CD4-positive, alpha-beta T cell treated with Interleukin-2 at 100 ng/mL for 4 hours (primary cell): ENCODE measurements around the gene UNC13A.
"Not testable (repeated sequence)": the region's sequence is repeated elsewhere in the genome, so short reads cannot be mapped to it uniquely, and the experiment has no call there.

ENCODE experiments used
- DNase-seq: peaks from one replicate; pipeline ENCODE4 v3.0.0-alpha.2; 2020; ENCODE audit warnings: low spot score

The UNC13A gene

DNA sequence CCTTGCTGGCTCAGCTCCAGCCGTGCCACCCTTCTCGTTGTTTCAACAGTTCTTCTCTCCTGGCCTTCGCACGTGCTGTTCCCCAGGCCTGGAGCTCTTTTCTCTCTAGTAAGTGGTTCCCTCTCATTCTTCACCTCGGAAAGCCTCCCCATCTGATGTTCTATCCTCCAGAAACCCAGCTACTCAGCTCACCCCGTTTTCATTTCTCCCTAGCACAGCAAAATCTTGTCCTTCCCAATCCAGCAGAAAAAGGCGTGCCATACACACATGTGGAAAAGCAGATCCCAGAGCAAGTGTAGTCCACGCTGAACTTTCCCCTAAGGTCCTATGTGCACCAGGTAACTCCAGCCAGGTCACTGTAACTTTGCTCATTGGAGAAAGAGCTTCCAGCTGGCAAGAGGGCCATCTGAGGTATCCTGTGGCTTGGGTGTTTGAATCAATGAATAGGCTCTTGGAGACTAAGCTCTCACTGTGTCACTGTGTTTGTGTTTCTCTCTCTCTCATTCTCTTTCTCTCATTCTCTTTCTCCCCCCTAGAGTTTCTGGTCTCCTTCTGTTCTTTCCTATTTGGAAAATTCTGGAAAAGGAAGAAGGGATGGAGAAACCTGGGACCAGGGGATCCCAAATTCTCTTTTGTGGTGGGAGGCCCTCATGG lies 83.7 kb downstream of the UNC13A start:
- DNase-seq, result no peak

DNA sequence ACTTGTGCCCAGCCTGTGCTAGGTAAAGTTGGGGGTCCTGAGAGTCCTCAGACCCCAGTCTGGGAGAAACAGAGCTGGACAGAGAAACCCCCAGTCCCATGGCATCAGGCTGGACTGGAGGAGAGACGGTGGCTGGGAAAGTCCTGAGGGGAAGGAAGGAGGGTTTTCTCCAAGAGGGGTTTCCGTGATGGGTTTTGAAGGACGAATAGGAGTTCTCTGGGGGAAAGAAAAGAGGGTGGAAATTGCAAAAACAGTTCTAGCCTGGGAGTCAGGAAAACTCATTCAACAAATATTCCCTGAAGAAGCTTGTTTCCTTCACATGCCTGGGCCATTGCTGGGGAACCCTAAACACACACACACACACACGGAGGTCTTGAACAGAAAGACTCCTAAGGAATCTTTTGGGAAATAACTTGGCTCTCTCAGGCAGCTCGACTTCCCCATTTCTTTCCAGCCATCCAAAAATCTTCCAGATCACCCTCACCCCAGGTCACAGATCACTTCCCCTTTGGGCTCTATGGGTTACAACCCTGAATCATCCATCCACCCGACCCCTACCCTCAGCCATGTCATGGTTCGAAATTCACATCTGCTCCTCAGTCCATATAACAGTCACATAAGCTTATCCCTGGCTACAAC lies 85.2 kb downstream of the UNC13A start:
- no peak for DNase-seq

- DNase-seq, result no peak
Measured at GRCh38 chr19:17602217-17602616, 85.9 kb downstream of the UNC13A start.

DNA sequence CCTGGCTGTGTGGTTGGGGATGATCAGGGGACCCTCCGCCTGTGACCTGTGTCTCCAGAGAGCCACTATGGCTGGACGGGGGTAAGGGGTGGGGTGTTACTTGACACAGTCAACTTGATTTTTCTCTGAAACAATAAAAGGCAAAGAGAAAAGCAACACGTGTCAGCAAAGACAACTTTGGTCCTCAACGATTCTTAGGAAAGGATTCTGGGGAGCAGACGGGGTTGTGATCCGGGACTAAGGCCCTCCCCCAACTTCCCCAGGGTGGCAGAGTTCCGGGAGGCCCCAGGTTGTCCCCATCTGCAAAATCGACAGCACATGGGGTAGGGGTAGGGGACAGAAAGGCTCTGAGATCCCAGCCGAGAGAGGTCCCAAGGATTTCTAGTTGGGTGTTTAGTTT lies 86.5 kb downstream of the UNC13A start:
- no peak for DNase-seq

DNA sequence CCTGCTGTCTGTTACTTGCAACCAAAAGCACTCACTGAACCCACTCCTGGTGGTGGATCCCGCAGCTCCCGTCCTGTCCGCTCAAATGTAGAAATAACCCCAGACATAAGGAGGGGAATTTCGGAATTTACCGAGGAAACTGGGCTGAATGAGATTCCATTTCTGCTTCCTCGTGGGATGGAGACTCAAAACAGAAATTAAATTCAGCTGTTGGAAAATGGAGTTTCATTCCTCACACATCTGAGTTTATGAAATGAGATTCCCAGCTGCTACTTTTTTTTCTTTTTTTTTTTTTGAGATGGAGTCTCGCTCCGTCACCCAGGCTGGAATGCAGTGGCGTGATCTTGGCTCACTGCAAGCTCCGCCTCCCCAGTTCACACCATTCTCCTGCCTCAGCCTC lies 88.4 kb downstream of the UNC13A start:
- no peak for DNase-seq

DNA sequence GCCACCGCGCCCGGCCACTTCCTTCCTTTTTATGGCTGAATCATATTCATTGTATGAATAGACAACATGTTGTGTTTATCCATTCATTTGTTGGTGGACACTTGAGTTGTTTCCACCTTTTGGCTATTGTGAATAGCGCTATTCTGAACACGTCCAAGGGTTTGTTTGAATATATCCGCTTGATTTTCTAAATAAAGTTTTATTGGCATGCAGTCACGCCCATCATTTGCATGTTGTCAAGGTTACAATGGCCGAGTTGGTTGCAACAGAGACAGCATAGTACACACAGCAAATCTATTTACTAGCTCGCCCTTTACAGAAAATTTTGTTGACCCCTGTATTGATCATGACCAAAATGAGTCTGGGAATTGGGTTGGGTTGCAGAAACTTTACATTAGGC lies 89.2 kb downstream of the UNC13A start:
- DNase-seq, result no peak

GRCh38 chr19:17598063-17598462 lies 90.1 kb downstream of the UNC13A start:
- DNase-seq, result not testable (repeated sequence)

DNA sequence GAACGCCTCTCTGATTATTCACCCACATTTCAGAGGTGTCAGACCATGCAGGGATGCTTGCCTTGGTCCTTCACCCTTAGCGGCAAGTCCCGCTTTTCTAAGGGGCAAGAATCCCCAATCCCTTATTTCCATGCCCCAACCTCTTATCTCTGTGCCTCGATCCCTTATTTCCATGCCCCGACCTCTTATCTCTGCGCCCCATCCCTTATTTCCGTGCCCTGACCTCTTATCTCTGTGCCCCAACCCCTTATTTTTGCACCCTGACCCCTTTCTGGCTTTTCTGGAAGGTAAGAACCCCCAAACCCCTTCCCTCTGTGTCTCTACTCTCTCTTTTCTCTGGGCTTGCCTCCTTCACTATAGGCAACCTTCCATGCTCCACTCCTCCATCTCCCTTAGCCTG lies 93.9 kb downstream of the UNC13A start:
- not testable (repeated sequence) for DNase-seq

DNA sequence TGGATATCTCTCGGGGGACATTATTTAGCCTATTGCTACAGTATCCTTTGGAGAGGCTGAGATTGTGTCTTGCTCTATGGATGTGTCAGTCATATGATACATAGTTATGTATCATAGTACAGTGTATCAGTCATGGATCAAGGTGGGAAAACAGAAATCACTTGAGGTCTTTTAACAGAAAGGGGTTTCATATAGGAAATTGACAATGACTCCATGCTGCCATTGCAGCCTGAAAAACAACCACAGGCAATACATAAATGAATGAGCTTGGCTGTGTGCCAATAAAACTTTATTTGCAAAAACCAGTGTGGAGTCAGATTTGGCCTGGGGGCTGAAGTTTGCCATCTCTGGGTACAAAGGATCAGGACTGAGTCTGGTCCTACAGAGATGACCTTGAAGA lies 97.3 kb downstream of the UNC13A start:
- no peak for DNase-seq

DNA sequence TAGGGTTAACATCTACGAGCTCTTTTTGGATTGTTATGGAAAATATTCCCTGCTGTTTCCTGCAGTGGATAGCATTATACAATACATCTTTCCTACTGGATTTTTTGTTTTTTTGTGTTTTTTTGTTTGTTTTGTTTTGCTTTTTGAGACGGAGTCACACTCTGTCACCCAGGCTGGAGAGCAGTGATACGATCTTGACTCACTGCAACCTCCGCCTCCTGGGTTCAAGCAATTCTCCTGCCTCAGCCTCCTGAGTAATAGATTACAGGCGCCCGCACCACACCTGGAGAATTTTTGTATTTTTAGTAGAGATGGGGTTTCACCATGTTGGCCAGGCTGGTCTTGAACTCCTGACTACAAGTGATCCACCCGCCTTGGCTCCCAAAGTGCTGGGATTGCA lies 102.8 kb downstream of the UNC13A start:
- DNase-seq, result not testable (repeated sequence)

- no peak for DNase-seq
Measured at GRCh38 chr19:17584132-17584531, 104.0 kb downstream of the UNC13A start.

- DNase-seq, result no peak
Measured at GRCh38 chr19:17582613-17583012, 105.5 kb downstream of the UNC13A start.

DNA sequence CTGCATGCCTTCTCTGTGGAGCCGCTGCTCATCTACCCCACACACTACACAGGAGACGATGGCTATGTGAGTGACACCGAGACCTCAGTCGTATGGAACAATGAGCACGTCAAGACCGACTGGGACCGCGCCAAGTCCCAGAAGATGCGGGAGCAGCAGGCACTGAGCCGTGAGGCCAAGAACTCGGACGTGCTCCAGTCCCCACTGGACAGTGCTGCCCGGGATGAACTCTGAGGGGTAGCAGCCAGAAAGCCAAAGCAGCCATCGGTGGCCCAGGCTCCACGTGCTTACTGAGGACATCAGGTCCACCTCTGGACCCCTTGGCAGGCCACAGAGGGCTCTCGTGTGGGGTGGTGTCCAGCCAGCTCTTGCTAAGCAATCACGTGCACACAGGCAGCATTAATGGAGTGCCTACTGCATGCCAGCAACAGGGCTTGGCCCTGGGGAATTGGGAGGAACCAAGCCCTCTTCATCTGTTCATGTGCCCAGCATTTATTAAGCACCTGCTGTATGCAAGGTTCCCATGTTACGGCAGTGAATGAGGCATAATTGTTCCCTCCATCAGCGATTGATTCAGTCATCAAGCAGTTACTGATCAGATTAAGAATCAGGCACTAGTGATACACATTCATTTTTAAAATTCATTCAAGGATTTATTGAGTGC lies 106.8 kb downstream of the UNC13A start:
- no peak for DNase-seq

- no peak for DNase-seq
Measured at GRCh38 chr19:17580470-17581144, 107.5 kb downstream of the UNC13A start.

GRCh38 chr19:17579661-17580244 lies 108.4 kb downstream of the UNC13A start:
- no peak for DNase-seq

- no peak for DNase-seq
Measured at GRCh38 chr19:17577457-17578097, 110.6 kb downstream of the UNC13A start.

DNA sequence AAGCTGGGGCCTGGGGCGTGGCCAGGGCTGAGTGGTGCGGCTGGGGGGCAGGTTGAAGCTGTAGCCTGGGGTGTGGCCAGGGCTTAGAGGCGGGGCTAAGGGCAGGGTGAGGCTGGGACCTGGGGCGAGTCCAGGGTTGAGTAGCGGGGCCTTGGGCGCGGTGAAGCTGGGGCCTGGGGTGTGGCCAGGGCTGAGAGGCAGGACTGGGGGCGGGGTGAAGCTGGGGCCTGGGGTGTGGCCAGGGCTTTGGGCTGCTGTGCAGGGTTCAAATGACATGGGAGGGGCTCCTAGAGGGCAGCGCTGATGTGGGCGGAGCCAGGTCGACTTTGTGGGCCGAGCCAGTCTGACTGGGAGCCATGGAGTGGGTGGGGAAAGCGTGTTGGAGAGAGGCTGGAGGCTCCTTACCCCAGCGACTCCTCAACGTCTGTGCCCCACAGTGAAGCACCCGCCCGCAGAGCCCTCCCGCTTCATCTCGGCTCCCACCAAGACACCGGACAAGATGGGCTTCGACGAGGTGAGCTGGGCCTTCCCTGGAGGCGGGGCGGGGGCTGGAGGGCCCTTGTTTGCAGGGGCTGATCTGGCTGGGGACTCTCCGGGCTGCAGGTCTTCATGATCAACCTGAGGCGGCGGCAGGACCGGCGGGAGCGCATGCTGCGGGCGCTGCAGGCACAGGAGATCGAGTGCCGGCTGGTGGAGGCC lies 111.2 kb downstream of the UNC13A start:
- DNase-seq, result no peak

GRCh38 chr19:17575871-17576757 lies 112.0 kb downstream of the UNC13A start:
- DNase-seq, result no peak

GRCh38 chr19:17572638-17573037 lies 115.5 kb downstream of the UNC13A start:
- no peak for DNase-seq

- DNase-seq, result no peak
Measured at GRCh38 chr19:17570791-17571190, 117.4 kb downstream of the UNC13A start.
